HG03108 (cell line): Measurements from ENCODE around the gene CIPC.

Experiments used
- ATAC-seq: cut with Tn5 transposase; IDR thresholded peaks from one replicate; pipeline ENCODE4 v1.9.1; 2021; ENCODE audit warnings: moderate library complexity; ENCODE audit not compliant: unreplicated experiment

The CIPC gene

GRCh38 chr14:77125281-77125801 lies 27.3 kb downstream of the CIPC start:
- ATAC-seq = no peak

GRCh38 chr14:77125823-77126325 lies 27.8 kb downstream of the CIPC start:
- ATAC-seq = no peak

- ATAC-seq = no peak
Measured at GRCh38 chr14:77126461-77126990, 28.5 kb downstream of the CIPC start.

- ATAC-seq = no peak
Measured at GRCh38 chr14:77128414-77128891, 30.4 kb downstream of the CIPC start.

- no peak for ATAC-seq
Measured at GRCh38 chr14:77130386-77130785, 32.3 kb downstream of the CIPC start.

GRCh38 chr14:77131206-77131605 lies 33.1 kb downstream of the CIPC start:
- ATAC-seq = no peak

- no peak for ATAC-seq
Measured at GRCh38 chr14:77131871-77132486, 33.9 kb downstream of the CIPC start.

- no peak for ATAC-seq
Measured at GRCh38 chr14:77133720-77134338, 35.8 kb downstream of the CIPC start.

GRCh38 chr14:77139022-77139421 lies 41.0 kb downstream of the CIPC start:
- ATAC-seq = no peak

- ATAC-seq = no peak
Measured at GRCh38 chr14:77139540-77140358, 41.7 kb downstream of the CIPC start.

GRCh38 chr14:77140359-77141213 lies 42.5 kb downstream of the CIPC start:
- ATAC-seq = no peak

GRCh38 chr14:77141214-77142004 lies 43.4 kb downstream of the CIPC start, which contains the start of gene ZDHHC22:
Gene ZDHHC22 (minus strand): TSS chr14:77141791. CDS start chr14:77139738, 2,053 bp downstream.
- no peak for ATAC-seq

GRCh38 chr14:77142005-77142800 lies 44.1 kb downstream of the CIPC start:
- no peak for ATAC-seq

- no peak for ATAC-seq
Measured at GRCh38 chr14:77143071-77143470, 45.0 kb downstream of the CIPC start.

GRCh38 chr14:77144412-77145115 lies 46.5 kb downstream of the CIPC start:
- ATAC-seq = no peak

- ATAC-seq = no peak
Measured at GRCh38 chr14:77145975-77146740, 48.1 kb downstream of the CIPC start.
